DMS53 treated with DMSO at 0.1 percent for 48 hours (cell line): ENCODE measurements around the gene RGPD6.
"Not testable (repeated sequence)": the region's sequence is repeated elsewhere in the genome, so short reads cannot be mapped to it uniquely, and the experiment has no call there.

Source experiments
- DNase-seq: peaks from one replicate; lab custom pipeline; 2025; ENCODE audit not compliant: unreplicated experiment; lab: John Stamatoyannopoulos, UW

Gene RGPD6

GRCh38 chr2:110482697-110483096 is 94.3 kb downstream of the RGPD6 start:
- DNase-seq = not testable (repeated sequence)

- not testable (repeated sequence) for DNase-seq
These were observed 95.8 kb downstream of the RGPD6 start for GRCh38 chr2:110481200-110481599.

GRCh38 chr2:110480084-110480483 is 96.9 kb downstream of the RGPD6 start:
- DNase-seq = not testable (repeated sequence)

- DNase-seq = not testable (repeated sequence)
These were observed 99.7 kb downstream of the RGPD6 start for GRCh38 chr2:110477370-110477769.

- DNase-seq = not testable (repeated sequence)
These were observed 100.1 kb downstream of the RGPD6 start for GRCh38 chr2:110476952-110477351.

- not testable (repeated sequence) for DNase-seq
These were observed 101.2 kb downstream of the RGPD6 start for GRCh38 chr2:110475627-110476359.

- not testable (repeated sequence) for DNase-seq
These were observed 102.1 kb downstream of the RGPD6 start for GRCh38 chr2:110474898-110475297.

GRCh38 chr2:110473059-110473358 is 104.0 kb downstream of the RGPD6 start:
- DNase-seq = not testable (repeated sequence)

- DNase-seq = not testable (repeated sequence)
These were observed 104.6 kb downstream of the RGPD6 start, which contains the start of gene LIMS4 for GRCh38 chr2:110472171-110473058. Gene LIMS4 (minus strand): TSS chr2:110472816. CDS start chr2:110472778, 38 bp downstream.

GRCh38 chr2:110468921-110469320 is 108.1 kb downstream of the RGPD6 start:
- DNase-seq = not testable (repeated sequence)

GRCh38 chr2:110465312-110465711 is 111.7 kb downstream of the RGPD6 start:
- DNase-seq = not testable (repeated sequence)
